Measurements from ENCODE around the gene TLE4.

Gene TLE4

GRCh38 chr9:79641070-79641469, 69.3 kb downstream of the TLE4 start:
- H3K27ac ChIP-seq = peak overlapping the region; percentile 39
- no peak overlapping the region for H3K4me3 ChIP-seq (ENCODE audit: low read depth in 1 of 2, low read length in 1 of 2)
- TF ChIP-seq CTCF (IDR thresholded peaks at IDR 0.05) = no peak
- no peaks in the 10 kb centered on the region for H3K27me3 ChIP-seq
- H3K4me1 ChIP-seq (ENCODE audit: control insufficient read depth in 1 of 2, insufficient read depth in 1 of 2, low read depth in 1 of 2, low read length in 1 of 2) = peaks cover 0 to 5% of the 10 kb centered on the region in 2 experiments
- no peaks in the 10 kb centered on the region for H3K9me3 ChIP-seq
- peaks cover 15% of the 10 kb centered on the region for H3K36me3 ChIP-seq

GRCh38 chr9:79642671-79643070, 70.9 kb downstream of the TLE4 start:
- H3K36me3 ChIP-seq = peaks cover 9% of the 10 kb centered on the region
- no peak overlapping the region for H3K4me3 ChIP-seq (ENCODE audit: low read depth in 1 of 2, low read length in 1 of 2)
- peak overlapping the region; percentile 44 for H3K27ac ChIP-seq
- peaks cover 0 to 5% of the 10 kb centered on the region in 2 experiments for H3K4me1 ChIP-seq (ENCODE audit: control insufficient read depth in 1 of 2, insufficient read depth in 1 of 2, low read depth in 1 of 2, low read length in 1 of 2)
- no peaks in the 10 kb centered on the region for H3K27me3 ChIP-seq
- no peaks in the 10 kb centered on the region for H3K9me3 ChIP-seq
- no peak for TF ChIP-seq CTCF (IDR thresholded peaks at IDR 0.05)

- H3K36me3 ChIP-seq = peaks cover 9% of the 10 kb centered on the region
- H3K4me1 ChIP-seq (ENCODE audit: control insufficient read depth in 1 of 2, insufficient read depth in 1 of 2, low read depth in 1 of 2, low read length in 1 of 2) = peaks cover 0 to 5% of the 10 kb centered on the region in 2 experiments
- no peak overlapping the region for H3K4me3 ChIP-seq (ENCODE audit: low read depth in 1 of 2, low read length in 1 of 2)
- H3K27ac ChIP-seq = peak overlapping the region; percentile 49
- H3K9me3 ChIP-seq = no peaks in the 10 kb centered on the region
- H3K27me3 ChIP-seq = no peaks in the 10 kb centered on the region
- TF ChIP-seq CTCF (IDR thresholded peaks at IDR 0.05) = no peak
Observed at GRCh38 chr9:79644048-79644447, 72.3 kb downstream of the TLE4 start.

- Histone ChIP-seq H3K9me3 (no peaks in the 10 kb centered on the region), H3K27ac (peak overlapping the region; percentile 49), H3K36me3 (peaks cover 9% of the 10 kb centered on the region), H3K27me3 (no peaks in the 10 kb centered on the region), H3K4me1 (ENCODE audit: control insufficient read depth in 1 of 2, insufficient read depth in 1 of 2, low read depth in 1 of 2, low read length in 1 of 2) (peaks cover 0 to 5% of the 10 kb centered on the region in 2 experiments), H3K4me3 (ENCODE audit: low read depth in 1 of 2, low read length in 1 of 2) (no peak overlapping the region)
- TF ChIP-seq CTCF (IDR thresholded peaks at IDR 0.05) = no peak
Observed at GRCh38 chr9:79644601-79645000, 72.8 kb downstream of the TLE4 start.

GRCh38 chr9:79645110-79645509, 73.3 kb downstream of the TLE4 start:
- Histone ChIP-seq H3K27ac (peak overlapping the region; percentile 49), H3K36me3 (peaks cover 9% of the 10 kb centered on the region), H3K27me3 (no peaks in the 10 kb centered on the region), H3K9me3 (no peaks in the 10 kb centered on the region), H3K4me1 (ENCODE audit: control insufficient read depth in 1 of 2, insufficient read depth in 1 of 2, low read depth in 1 of 2, low read length in 1 of 2) (peaks cover 2 to 10% of the 10 kb centered on the region in 2 experiments), H3K4me3 (ENCODE audit: low read depth in 1 of 2, low read length in 1 of 2) (no peak overlapping the region)
- TF ChIP-seq CTCF (IDR thresholded peaks at IDR 0.05) = no peak

GRCh38 chr9:79646096-79646495, 74.3 kb downstream of the TLE4 start:
- H3K27me3 ChIP-seq = no peaks in the 10 kb centered on the region
- no peak overlapping the region for H3K4me3 ChIP-seq (ENCODE audit: low read depth in 1 of 2, low read length in 1 of 2)
- no peaks in the 10 kb centered on the region for H3K9me3 ChIP-seq
- peaks cover 12 to 16% of the 10 kb centered on the region in 2 experiments for H3K4me1 ChIP-seq (ENCODE audit: control insufficient read depth in 1 of 2, insufficient read depth in 1 of 2, low read depth in 1 of 2, low read length in 1 of 2)
- no peak overlapping the region for H3K27ac ChIP-seq
- no peak for TF ChIP-seq CTCF (IDR thresholded peaks at IDR 0.05)
- H3K36me3 ChIP-seq = peaks cover 9% of the 10 kb centered on the region
